Cardiac muscle cell (in vitro differentiated cells and primary cell): Measurements from ENCODE around the gene NACAD. TPM values are rescaled to one million over a fixed set of nuclear protein-coding genes. Genes with fewer than 3 reads are reported as not detected.

Experiments
- DNase-seq, 2 donors: peaks; one replicate each; pipeline versions ENCODE4 v3.0.0 to v3.0.0-alpha.2; 2010 to 2017; ENCODE audit warnings: low read depth in 1 of 2, low spot score in 1 of 2
- H3K27ac ChIP-seq: fragments of 200-600 bp; sonication (generic); 2 replicates; pipeline ENCODE4 v1.5.1; 2016
- H3K27me3 ChIP-seq: fragments of 200-600 bp; sonication (generic); 2 replicates; pipeline ENCODE4 v1.6.0; 2016; ENCODE audit warnings: control low read depth
- H3K36me3 ChIP-seq: fragments of 200-600 bp; sonication (generic); 2 replicates; pipeline ENCODE4 v1.5.1; 2016; ENCODE audit warnings: control low read depth
- H3K4me1 ChIP-seq: fragments of 200-600 bp; sonication (generic); 2 replicates; pipeline ENCODE4 v1.8.1; 2017; ENCODE audit warnings: low read depth, mild to moderate bottlenecking, mixed run types
- H3K4me3 ChIP-seq: fragments of 200-600 bp; sonication (generic); 2 replicates; pipeline ENCODE4 v1.5.1; 2016; ENCODE audit warnings: mild to moderate bottlenecking
- H3K9me3 ChIP-seq: fragments of 200-600 bp; sonication (generic); 2 replicates; pipeline ENCODE4 v1.5.1; 2017; ENCODE audit warnings: low read depth, mild to moderate bottlenecking, control low read depth
- CTCF ChIP-seq: IDR thresholded peaks from 2 replicates; pipeline ENCODE4 v1.5.1; 2012; ENCODE audit warnings: low read depth, mild to moderate bottlenecking, low read length
- polyA plus RNA-seq: library from polyadenylated mRNA; unstranded; fragments of >200 nt; fragmentation: Nextera tagmentation; extraction: Ambion mirVana; gene quantifications from 2 replicates; pipeline ENCODE4 v1.2.1, GENCODE V29; 2016
- total RNA-seq: library from RNA; depleted of rRNA; stranded (reverse); fragments of >200 nt; gene quantifications from 2 replicates; pipeline ENCODE4 v1.2.3, GENCODE V29; 2016

Gene NACAD
- total and polyA plus RNA-seq, 2 experiments from 2014 or later = 1.3 to 2.1 TPM

GRCh38 chr7:45067582-45067981 lies 21.2 kb downstream of the NACAD start:
- peaks cover 11% of the 10 kb centered on the region for H3K36me3 ChIP-seq
- no peak for TF ChIP-seq CTCF

GRCh38 chr7:45066409-45066808 lies 22.4 kb downstream of the NACAD start:
- DNase-seq = no peak
- H3K27me3 ChIP-seq = no peaks in the 10 kb centered on the region
- no peak for TF ChIP-seq CTCF
- H3K27ac ChIP-seq = no peak overlapping the region
- no peaks in the 10 kb centered on the region for H3K9me3 ChIP-seq
- peaks cover 11% of the 10 kb centered on the region for H3K36me3 ChIP-seq
- no peak overlapping the region for H3K4me3 ChIP-seq
- H3K4me1 ChIP-seq = no peaks in the 10 kb centered on the region

More at GRCh38 chr7:45067582-45067981, 21.2 kb downstream of the NACAD start:
- Histone ChIP-seq H3K4me3 (no peak overlapping the region), H3K9me3 (no peaks in the 10 kb centered on the region), H3K4me1 (no peaks in the 10 kb centered on the region), H3K27me3 (no peaks in the 10 kb centered on the region), H3K27ac (no peak overlapping the region)
- no peak for DNase-seq

- no peaks in the 10 kb centered on the region for H3K4me1 ChIP-seq
- no peak for DNase-seq
- H3K27ac ChIP-seq = no peak overlapping the region
- H3K36me3 ChIP-seq = peaks cover 11% of the 10 kb centered on the region
- H3K27me3 ChIP-seq = no peaks in the 10 kb centered on the region
- no peaks in the 10 kb centered on the region for H3K9me3 ChIP-seq
- H3K4me3 ChIP-seq = no peak overlapping the region
- TF ChIP-seq CTCF = no peak
Observed at GRCh38 chr7:45065031-45065995, 23.5 kb downstream of the NACAD start.

GRCh38 chr7:45064047-45064725 lies 24.6 kb downstream of the NACAD start:
- no peaks in the 10 kb centered on the region for H3K4me1 ChIP-seq
- DNase-seq = no peak
- H3K9me3 ChIP-seq = no peaks in the 10 kb centered on the region
- H3K36me3 ChIP-seq = peaks cover 7% of the 10 kb centered on the region
- no peaks in the 10 kb centered on the region for H3K27me3 ChIP-seq
- H3K4me3 ChIP-seq = no peak overlapping the region
- TF ChIP-seq CTCF = no peak
- no peak overlapping the region for H3K27ac ChIP-seq

- Histone ChIP-seq H3K9me3 (no peaks in the 10 kb centered on the region), H3K27me3 (no peaks in the 10 kb centered on the region), H3K4me3 (no peak overlapping the region), H3K27ac (no peak overlapping the region), H3K4me1 (no peaks in the 10 kb centered on the region), H3K36me3 (peaks cover 7% of the 10 kb centered on the region)
- no peak for DNase-seq
- TF ChIP-seq CTCF = no peak
Observed at GRCh38 chr7:45061806-45062425, 26.9 kb downstream of the NACAD start.
